Measurements from ENCODE around the gene SLC38A11. TPM values are rescaled to one million over a fixed set of nuclear protein-coding genes. Genes with fewer than 3 reads are reported as not detected.

Gene SLC38A11
- total and polyA plus RNA-seq, 2 of the 8 experiments (the other 6 are each of a cell fraction or from before 2014, with no cell fraction given), result not detected

DNA sequence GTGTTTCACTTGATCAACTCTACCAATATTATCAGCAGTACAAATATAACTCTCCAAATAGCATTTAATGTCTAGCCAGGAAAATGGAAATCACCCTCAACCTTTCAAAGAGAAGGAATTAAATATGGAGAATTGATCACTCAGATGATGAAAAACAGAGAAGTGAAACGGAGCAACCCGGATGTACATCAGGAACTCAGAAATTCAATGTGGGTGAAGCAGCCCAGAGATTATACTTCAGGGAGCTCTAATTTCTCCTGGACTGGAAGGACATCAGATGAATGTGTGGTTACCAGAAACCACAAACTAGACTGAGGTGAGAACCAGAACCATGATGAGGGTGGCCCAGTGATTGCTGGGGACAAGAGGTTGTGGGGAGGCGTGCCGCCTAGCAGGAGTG is 78.2 kb downstream of the SLC38A11 start:
- Histone ChIP-seq H3K4me1 (replicated peaks in 1 of 4; ENCODE audit: control insufficient read depth in 3 of 4, insufficient read depth in 4 of 4, low read length in 3 of 4) (peaks cover 0 to 6% (median 1%) of the 10 kb centered on the region in 4 experiments; a peak in 1 of 7 replicates), H4K20me1 (replicated peaks in 1 of 2; ENCODE audit: control insufficient read depth in 1 of 2, insufficient read depth in 2 of 2, low read length in 2 of 2) (no peaks in the 10 kb centered on the region), H3K14ac (ENCODE audit: insufficient read length) (no peak overlapping the region), H3K79me2 (ENCODE audit: control insufficient read depth in 1 of 2, insufficient read depth in 2 of 2, low read length in 2 of 2) (no peaks in the 10 kb centered on the region), H2BK5ac (ENCODE audit: low read depth, low read length) (no peak overlapping the region), H4K91ac (replicated peaks; ENCODE audit: insufficient read length, low read length) (no peak overlapping the region), H3K9ac (replicated peaks in 1 of 4; ENCODE audit: extremely low read depth in 1 of 4, low read depth in 3 of 4, low read length in 3 of 4) (no peak overlapping the region), H3K4me3 (ENCODE audit: extremely low read depth in 1 of 4, insufficient read depth in 2 of 4, low read depth in 3 of 4, low read length in 4 of 4) (no peak overlapping the region), H3K4ac (replicated peaks; ENCODE audit: insufficient read length, low read depth, low read length) (no peak overlapping the region), H3K56ac (replicated peaks; ENCODE audit: insufficient read length, low read depth, low read length) (no peak overlapping the region), H2AK5ac (ENCODE audit: low read depth, low read length) (no peak overlapping the region), H3K27me3 (replicated peaks in 1 of 4; ENCODE audit: control insufficient read depth in 3 of 4, extremely low read depth in 1 of 4, insufficient read depth in 3 of 4, low read length in 3 of 4) (no peaks in the 10 kb centered on the region), H3K9me3 (ENCODE audit: insufficient read depth in 2 of 2, low read depth in 1 of 2, low read length in 1 of 2) (no peaks in the 10 kb centered on the region), H2BK12ac (ENCODE audit: low read depth, low read length) (no peak overlapping the region), H3K27ac (ENCODE audit: low read depth, low read length) (no peak overlapping the region), H3K4me2 (ENCODE audit: insufficient read depth in 1 of 2, low read depth in 2 of 2, low read length in 2 of 2) (no peak overlapping the region), H4K8ac (ENCODE audit: extremely low read depth, insufficient read depth, low read length) (no peak overlapping the region), H2BK120ac (replicated peaks; ENCODE audit: low read depth, low read length) (no peak overlapping the region), H3K79me1 (ENCODE audit: low read depth, low read length) (no peaks in the 10 kb centered on the region), H2AFZ (ENCODE audit: low read length) (no peak overlapping the region), H3K23me2 (ENCODE audit: low read depth, low read length) (no peaks in the 10 kb centered on the region), H2BK20ac (ENCODE audit: low read length) (no peak overlapping the region), H4K5ac (ENCODE audit: insufficient read length, low read depth, low read length) (no peak overlapping the region), H2BK15ac (ENCODE audit: low read length) (no peak overlapping the region), H3K18ac (ENCODE audit: extremely low read depth, low read length) (no peak overlapping the region), H3K23ac (ENCODE audit: insufficient read length) (no peak overlapping the region), H3K36me3 (ENCODE audit: control insufficient read depth in 2 of 4, insufficient read depth in 4 of 4, low read length in 3 of 4) (no peaks in the 10 kb centered on the region)
- WGBS, 2 experiments (ENCODE audit: extremely low coverage in 1 of 2, insufficient coverage in 1 of 2, insufficient read length in 1 of 2, insufficient replicate concordance in 2 of 2, low coverage in 1 of 2, low lambda C conversion rate in 2 of 2, missing lambda C conversion rate in 1 of 2), result 98% methylated on average over 4 of the region's 4 CpGs; no CpG with 5 or more reads in 1 of the 2 experiments
- ChIA-PET CTCF (ENCODE audit: partially characterized antibody) (interaction anchor here (0.6 kb wide), 1 partner anchor 20 kb away, joined by 3 read pairs; no protein-coding TSS in a partner anchor), POLR2A (ENCODE audit: partially characterized antibody) (no interaction called here)
- DNase-seq (ENCODE audit: low read depth in 1 of 2, low spot score in 2 of 2), result no peak
- FAIRE-seq, result no peak
- TF ChIP-seq RBBP5 (IDR thresholded peaks at IDR 0.05; ENCODE audit: borderline replicate concordance, low read depth, low read length) (no peak), TEAD4 (IDR thresholded peaks at IDR 0.05; ENCODE audit: low read depth, low read length) (no peak), CHD1 (IDR thresholded peaks at IDR 0.05; ENCODE audit: low read depth, low read length) (no peak), MAFK (IDR thresholded peaks at IDR 0.05; ENCODE audit: low read depth, low read length) (no peak), HDAC6 (IDR thresholded peaks at IDR 0.05; ENCODE audit: low read depth, low read length) (no peak), SP4 (IDR thresholded peaks at IDR 0.05; ENCODE audit: low read length) (no peak), CBX5 (IDR thresholded peaks at IDR 0.05; ENCODE audit: low read depth, low read length) (no peak), JUN (IDR thresholded peaks at IDR 0.05; ENCODE audit: low read depth, low read length) (no peak), RAD21 (IDR thresholded peaks at IDR 0.05 in 1 of 2, conservative IDR thresholded peaks at IDR 0.05 in 1 of 2; ENCODE audit: low read depth in 2 of 2, low read length in 2 of 2) (no peak), CBX8 (IDR thresholded peaks at IDR 0.05; ENCODE audit: borderline replicate concordance, low read depth, low read length) (no peak), CEBPB (IDR thresholded peaks at IDR 0.05; ENCODE audit: low read depth, low read length) (no peak), RFX5 (IDR thresholded peaks at IDR 0.05; ENCODE audit: borderline replicate concordance, low read depth, low read length) (no peak), RXRA (IDR thresholded peaks at IDR 0.05; ENCODE audit: insufficient read depth, low read depth, low read length) (no peak), GABPA (IDR thresholded peaks at IDR 0.05; ENCODE audit: borderline replicate concordance, insufficient read depth, low read length) (no peak)
- TF ChIP-seq, protein P1, sequence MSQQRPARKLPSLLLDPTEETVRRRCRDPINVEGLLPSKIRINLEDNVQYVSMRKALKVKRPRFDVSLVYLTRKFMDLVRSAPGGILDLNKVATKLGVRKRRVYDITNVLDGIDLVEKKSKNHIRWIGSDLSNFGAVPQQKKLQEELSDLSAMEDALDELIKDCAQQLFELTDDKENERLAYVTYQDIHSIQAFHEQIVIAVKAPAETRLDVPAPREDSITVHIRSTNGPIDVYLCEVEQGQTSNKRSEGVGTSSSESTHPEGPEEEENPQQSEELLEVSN (IDR thresholded peaks at IDR 0.05), result no peak

Measured in H1 (cell line).